NCI-H2081 (cell line): ENCODE results near the gene SUGCT.

Source experiments
- DNase-seq, 2 experiments: peaks; one replicate each; lab custom pipeline; 2025; lab: John Stamatoyannopoulos, UW

Gene SUGCT

DNA sequence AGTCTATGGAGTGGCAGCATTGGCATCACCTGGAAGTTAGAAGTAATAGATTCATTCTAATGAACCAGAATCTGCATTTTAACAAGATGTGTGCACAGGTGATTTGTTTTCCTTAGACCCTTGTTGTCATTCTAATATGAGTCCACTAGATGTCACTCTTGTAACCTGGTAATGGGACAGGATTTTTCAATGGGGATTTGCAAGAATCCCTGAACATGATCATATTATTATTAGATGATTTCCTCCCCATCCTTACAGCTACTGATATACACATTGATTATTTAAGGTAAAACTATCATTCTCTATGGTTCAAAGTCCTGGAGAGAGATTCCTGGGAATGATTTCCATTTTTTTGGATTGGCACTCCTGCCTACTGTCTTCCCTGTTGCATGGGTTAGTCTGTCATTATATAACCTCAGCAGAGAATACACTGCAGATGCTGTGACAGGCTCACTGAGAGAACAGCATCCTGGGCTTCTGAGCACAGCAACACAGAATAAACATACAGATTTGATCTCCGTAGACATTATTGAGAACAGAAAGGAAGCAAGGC lies 194.9 kb downstream of the SUGCT start:
- peak; percentile 31 to 35 for DNase-seq

- DNase-seq: no peak
Observed at GRCh38 chr7:40330408-40330807, 195.6 kb downstream of the SUGCT start.

DNA sequence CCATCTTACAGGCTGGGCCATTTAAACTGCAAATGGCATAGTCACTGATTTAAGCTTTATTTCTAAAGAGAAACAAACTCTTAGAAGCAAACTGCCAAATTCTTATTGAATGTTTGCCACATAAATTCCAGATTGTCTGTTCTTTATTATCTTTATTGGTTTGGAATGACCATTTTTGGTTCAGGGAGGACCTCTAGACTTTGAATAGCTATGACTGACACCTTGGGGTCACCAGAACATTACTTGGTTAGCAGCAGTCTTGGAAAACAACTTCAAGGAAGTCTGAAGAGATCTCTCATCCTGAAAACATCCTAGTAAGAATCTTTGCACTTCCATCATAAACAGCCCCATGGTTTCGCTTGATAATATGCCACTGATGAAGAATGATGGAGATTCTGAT lies 197.1 kb downstream of the SUGCT start:
- DNase-seq: no peak

DNA sequence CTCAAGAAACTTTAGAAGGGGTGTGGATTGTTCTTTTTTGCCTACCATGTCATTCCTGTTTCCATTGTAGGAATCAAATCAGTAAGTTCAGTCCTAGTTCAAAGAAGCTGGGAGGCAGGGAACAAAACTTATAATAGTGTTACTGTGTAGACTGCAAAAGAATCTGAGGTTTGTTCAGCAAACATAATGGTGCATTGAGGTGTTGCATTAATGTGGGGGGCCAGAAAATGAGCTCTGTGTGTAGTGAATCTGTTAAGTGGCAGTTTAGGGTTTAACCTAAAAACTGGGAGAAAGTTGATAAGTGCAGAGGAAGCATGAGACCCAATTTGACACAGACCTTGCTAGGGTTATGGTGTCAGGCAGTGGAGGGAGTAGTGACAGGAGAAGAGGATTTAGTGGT lies 197.7 kb downstream of the SUGCT start:
- no peak for DNase-seq

GRCh38 chr7:40341836-40342235 lies 207.0 kb downstream of the SUGCT start:
- no peak for DNase-seq

DNA sequence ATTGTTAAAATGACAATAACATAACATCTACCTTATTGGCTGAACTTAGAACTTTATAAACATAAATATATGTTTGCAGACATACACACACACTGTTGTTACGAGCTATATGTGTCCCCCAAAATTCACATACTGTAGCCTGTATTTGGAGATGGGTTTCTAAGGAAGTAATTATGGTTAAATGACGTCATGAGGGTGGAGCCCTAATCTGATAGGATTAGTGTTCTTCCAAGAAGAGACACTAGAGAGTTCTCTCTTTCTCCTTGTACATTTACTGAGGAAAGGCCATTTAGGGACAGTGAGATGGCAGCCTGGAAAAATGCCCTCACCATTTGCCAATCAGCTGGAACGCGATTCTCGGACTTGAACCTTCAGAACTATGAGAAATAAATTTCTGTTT lies 211.7 kb downstream of the SUGCT start:
- DNase-seq: no peak

- DNase-seq: no peak
Observed at GRCh38 chr7:40348126-40348728, 213.4 kb downstream of the SUGCT start.

- no peak for DNase-seq
Observed at GRCh38 chr7:40350100-40350499, 215.3 kb downstream of the SUGCT start.

DNA sequence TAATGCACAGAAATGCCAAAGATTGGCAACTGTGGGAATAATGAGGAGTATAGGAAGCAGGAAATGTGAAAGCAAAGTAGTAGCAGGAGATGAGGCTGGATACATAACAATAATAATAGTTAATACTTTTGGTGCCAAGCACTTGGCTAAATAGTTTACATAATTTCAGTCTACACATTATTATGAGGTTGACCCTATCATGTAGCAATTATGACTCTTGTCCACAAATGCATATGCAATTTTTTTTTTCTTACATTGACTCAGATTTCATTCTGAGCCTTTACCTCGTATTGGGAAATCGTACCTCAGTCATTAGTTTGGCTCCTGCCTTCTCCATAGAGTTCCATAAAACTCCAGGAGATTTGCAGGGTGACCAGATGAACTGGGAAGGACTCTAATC lies 219.9 kb downstream of the SUGCT start:
- DNase-seq: no peak

DNA sequence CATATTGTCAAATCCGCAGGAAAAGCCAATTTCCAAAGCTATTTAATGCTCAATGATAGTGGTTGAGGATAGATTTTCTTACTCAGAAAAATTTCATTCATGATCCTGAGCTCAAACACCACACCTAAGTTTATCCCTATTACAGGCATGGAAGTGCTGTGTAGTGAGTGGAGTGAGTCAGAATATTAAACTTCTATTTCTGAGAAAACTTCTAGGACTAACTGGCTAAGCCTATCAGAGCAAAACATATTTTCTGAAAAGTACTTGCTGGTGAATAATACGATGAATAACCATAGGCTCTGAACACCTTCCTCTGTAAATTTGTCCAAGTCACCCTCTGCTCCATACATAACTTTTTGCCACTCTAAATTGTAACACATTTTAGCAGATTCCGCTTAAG lies 221.5 kb downstream of the SUGCT start:
- DNase-seq: no peak

- no peak for DNase-seq
Observed at GRCh38 chr7:40356871-40357709, 222.3 kb downstream of the SUGCT start.

- no peak for DNase-seq
Observed at GRCh38 chr7:40369641-40370277, 235.0 kb downstream of the SUGCT start.

DNA sequence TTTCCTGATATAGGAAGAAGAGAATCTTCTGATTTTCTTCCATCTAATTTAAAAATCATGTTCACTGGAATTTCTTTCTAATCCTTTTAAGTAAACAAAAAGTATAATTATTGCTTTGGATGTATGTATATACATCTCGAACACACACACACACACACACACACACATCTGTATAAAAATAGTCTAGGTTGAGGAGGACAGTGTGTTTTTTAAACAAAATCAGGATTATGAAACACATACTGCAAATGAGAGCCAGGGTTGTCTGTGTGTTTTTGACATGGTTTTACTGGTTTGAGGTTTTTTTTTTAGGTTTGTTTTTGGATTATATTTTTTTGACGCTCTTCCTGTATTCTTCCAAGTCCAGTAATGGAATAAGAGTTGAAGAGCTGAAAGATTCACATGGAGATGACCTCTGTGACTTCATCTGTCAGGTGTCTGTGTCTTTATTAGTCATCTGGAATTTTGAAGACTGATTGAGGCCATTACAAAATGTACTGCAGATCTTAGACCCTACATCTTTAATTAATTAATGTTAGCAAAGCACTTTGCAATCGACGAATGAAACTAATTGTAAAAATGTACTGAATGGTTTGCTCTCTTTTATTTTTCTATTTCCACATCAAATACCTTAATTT lies 237.1 kb downstream of the SUGCT start:
- DNase-seq: no peak

- DNase-seq: no peak
Observed at GRCh38 chr7:40374575-40374974, 239.8 kb downstream of the SUGCT start.

- no peak for DNase-seq
Observed at GRCh38 chr7:40380111-40380510, 245.3 kb downstream of the SUGCT start.

DNA sequence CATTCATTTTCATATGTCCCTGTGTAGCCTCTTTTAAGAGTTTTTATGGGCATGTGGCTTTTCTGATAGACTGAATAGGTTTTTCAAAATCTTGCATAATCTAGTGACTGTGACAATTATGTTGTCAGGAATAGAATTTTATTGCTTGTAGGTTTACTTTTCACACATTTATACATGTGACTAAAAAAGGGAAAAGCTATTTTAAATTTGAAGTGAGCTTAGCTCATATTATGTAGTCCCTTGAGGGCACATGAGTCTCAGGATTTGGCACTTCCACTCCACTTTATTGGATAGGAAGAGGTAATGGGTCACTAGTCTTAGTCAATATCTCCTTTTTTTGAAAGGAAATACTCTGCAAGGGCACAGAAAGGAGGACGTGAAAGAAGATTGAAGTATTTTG lies 247.3 kb downstream of the SUGCT start:
- no peak for DNase-seq

DNA sequence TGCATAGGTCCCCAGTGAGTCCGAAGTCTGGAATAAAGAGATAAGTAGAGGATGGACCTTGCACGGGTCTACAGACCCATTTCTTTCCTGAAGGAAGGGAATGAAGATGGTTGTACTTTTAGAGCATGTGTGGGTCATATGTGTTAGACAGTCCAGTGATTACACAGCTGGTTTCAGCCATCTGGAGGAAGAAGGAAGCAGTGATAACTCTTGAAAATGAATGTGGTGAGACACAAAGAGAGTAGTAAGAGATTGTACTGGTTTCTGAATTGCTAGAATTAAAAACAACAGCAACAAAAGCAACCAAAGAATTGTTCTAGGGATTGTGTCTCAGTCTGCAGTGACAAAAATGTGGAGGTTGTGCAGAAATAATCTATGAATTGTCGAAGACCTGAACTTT lies 258.9 kb downstream of the SUGCT start:
- DNase-seq: no peak

GRCh38 chr7:40394400-40394799 lies 259.6 kb downstream of the SUGCT start:
- DNase-seq: no peak

DNA sequence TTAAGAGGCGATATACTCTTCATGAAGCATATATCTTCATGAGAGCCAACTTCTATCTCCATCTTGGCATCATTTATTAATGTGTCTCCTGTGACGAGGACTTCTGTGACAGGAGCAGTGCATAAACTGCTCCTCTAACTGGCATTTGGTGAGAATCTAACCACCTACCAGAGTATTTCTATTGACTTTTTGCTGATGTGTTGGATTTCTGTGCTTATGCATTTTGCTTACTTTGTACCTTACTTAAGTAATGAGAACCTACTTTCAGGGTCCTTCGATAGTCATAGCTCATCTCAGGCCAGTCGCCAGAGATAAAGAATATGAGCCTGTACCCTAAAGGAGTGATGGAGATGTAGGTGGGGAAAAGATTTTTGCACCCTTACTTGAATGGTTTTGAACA lies 265.7 kb downstream of the SUGCT start:
- DNase-seq: no peak

GRCh38 chr7:40401406-40401805 lies 266.6 kb downstream of the SUGCT start:
- DNase-seq: no peak

DNA sequence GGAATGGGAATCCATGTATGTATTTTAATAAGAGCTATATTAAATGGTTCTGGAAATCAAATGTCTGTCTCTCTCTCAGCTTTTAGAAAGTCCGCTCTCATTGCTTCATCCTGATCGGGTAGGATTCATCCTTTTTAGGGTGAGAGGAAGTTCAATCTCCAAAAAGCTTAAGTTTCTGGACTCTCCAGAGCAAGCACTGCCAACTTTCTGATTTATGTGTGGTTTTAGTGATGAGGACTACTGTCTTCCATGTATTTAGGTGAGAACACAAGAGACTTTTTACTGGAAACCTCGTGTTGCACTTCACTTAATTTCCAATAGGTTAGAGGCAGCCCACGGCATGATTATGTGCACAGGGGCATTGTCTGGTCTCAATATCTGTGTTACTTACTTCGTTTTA lies 267.9 kb downstream of the SUGCT start:
- DNase-seq: no peak

DNA sequence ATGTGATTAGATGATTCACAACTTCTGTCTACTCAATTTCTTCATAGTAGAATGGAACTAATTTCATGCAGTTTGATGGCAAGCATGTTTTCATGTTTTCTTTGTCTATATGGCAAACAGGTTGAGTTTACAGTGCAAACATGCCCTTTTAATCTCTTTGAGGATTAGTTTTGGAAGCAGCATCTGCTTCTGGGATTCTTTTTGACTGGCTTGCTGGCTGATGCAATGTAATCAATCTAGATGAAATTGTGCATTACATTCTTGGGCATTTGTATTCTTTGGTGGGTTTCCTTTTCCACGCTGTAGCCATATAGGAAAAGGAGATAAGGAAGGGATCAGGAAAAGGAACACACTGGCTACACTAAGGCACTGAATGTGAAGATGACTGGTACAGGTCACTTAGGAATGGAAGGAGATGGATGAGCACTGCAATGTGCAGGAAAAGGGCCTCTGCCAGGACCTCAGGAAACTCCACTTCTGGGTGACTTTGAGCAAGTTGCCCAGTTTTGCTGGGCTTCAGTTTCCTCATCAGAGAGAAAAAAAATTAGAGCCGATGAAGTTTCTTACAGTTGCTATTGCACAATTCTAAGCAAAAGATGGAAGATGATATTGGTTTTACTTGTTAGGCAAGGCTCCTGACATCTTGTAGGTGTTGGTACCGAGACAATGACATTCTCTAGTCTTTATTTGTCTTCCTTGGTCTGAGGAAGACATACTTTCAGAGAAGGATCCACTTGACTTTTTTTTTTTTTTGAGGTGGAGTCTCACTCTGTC lies 269.1 kb downstream of the SUGCT start:
- DNase-seq: no peak
